PC-3 (cell line): Measurements from ENCODE around the gene PELI1. TPM values are rescaled to one million over a fixed set of nuclear protein-coding genes. Genes with fewer than 3 reads are reported as not detected.

Source experiments
- ATAC-seq: fragments of 200-7000 bp; cut with Tn5 transposase; 2 replicates; pipeline ENCODE4 v1.9.1; 2020; ENCODE audit warnings: mild to moderate bottlenecking, moderate library complexity
- BruUV-seq: library from RNA; stranded (reverse); fragments of 400-500 nt; replicated peaks from 2 replicates; lab custom pipeline; 2021; lab: Mats Ljungman, UMichigan
- CTCF ChIA-PET: fragments of 300-600 bp; sonication (Branson Sonifier 250); formaldehyde crosslinking; loops from one replicate; lab custom pipeline; 2022; ENCODE audit warnings: antibody characterized with exemption; lab: Charles Lee
- POLR2A ChIA-PET: fragments of 300-600 bp; sonication (Branson Sonifier 250); formaldehyde crosslinking; loops from one replicate; lab custom pipeline; 2022; ENCODE audit warnings: antibody characterized with exemption; ENCODE audit not compliant: unreplicated experiment; lab: Charles Lee
- DNase-seq: peaks from one replicate; pipeline ENCODE4 v3.0.0-alpha.2; 2015
- H2AFZ ChIP-seq: fragments of 300-600 bp; sonication (generic); 2 replicates; pipeline ENCODE4 v1.6.0; 2016; ENCODE audit warnings: antibody characterized with exemption, low read length
- H3F3A ChIP-seq: fragments of 300-600 bp; sonication (generic); one replicate; pipeline ENCODE4 v1.6.0; 2017; ENCODE audit warnings: antibody characterized with exemption, low read length, control low read depth, mild to moderate bottlenecking; ENCODE audit not compliant: unreplicated experiment
- H3K27ac ChIP-seq: fragments of 300-600 bp; sonication (generic); 2 replicates; pipeline ENCODE4 v1.5.1; 2016; ENCODE audit warnings: mild to moderate bottlenecking, low read length
- H3K27me3 ChIP-seq: fragments of 300-600 bp; sonication (generic); 2 replicates; pipeline ENCODE4 v1.6.1; 2016; ENCODE audit warnings: low read length, mixed read lengths
- H3K36me3 ChIP-seq: fragments of 300-600 bp; sonication (generic); 2 replicates; pipeline ENCODE4 v1.6.1; 2016; ENCODE audit warnings: low read depth, mixed run types, low read length, mixed read lengths
- H3K4me1 ChIP-seq: fragments of 300-600 bp; sonication (generic); 2 replicates; pipeline ENCODE4 v1.5.1; 2016; ENCODE audit warnings: low read length; ENCODE audit not compliant: insufficient read depth
- H3K4me2 ChIP-seq: fragments of 300-600 bp; sonication (generic); 2 replicates; pipeline ENCODE4 v1.6.0; 2016; ENCODE audit warnings: low read length
- H3K4me3 ChIP-seq: fragments of 300-600 bp; sonication (generic); 2 replicates; pipeline ENCODE4 v1.5.1; 2016; ENCODE audit warnings: mild to moderate bottlenecking, low read length, mixed read lengths
- H3K79me2 ChIP-seq: fragments of 300-600 bp; sonication (generic); 2 replicates; pipeline ENCODE4 v1.6.1; 2017; ENCODE audit warnings: low read length, mixed read lengths
- H3K9ac ChIP-seq: fragments of 300-600 bp; sonication (generic); 2 replicates; pipeline ENCODE4 v1.6.0; 2016; ENCODE audit warnings: mild to moderate bottlenecking, low read length
- H3K9me2 ChIP-seq: fragments of 300-600 bp; sonication (generic); replicated peaks from 2 replicates; pipeline ENCODE4 v1.6.1; 2016; ENCODE audit warnings: mixed run types, low read length, mixed read lengths
- H3K9me3 ChIP-seq: fragments of 300-600 bp; sonication (generic); 2 replicates; pipeline ENCODE4 v1.6.1; 2016; ENCODE audit warnings: low read length, mixed read lengths
- H4K20me1 ChIP-seq: fragments of 300-600 bp; sonication (generic); 2 replicates; pipeline ENCODE4 v1.6.1; 2016; ENCODE audit warnings: low read length, mixed read lengths
- EZH2 ChIP-seq: fragments of 300-600 bp; sonication (generic); IDR thresholded peaks from one replicate; pipeline ENCODE4 v1.6.1; 2017; ENCODE audit warnings: antibody characterized with exemption, mild to moderate bottlenecking, low read length; ENCODE audit not compliant: unreplicated experiment
- EZH2phosphoT487 ChIP-seq: fragments of 300-600 bp; sonication (generic); IDR thresholded peaks from 2 replicates; pipeline ENCODE4 v1.6.1; 2018; ENCODE audit warnings: mild to moderate bottlenecking, antibody characterized with exemption, low read length, borderline replicate concordance
- intact Hi-C: fragments of 100-400 bp; cut with micrococcal nuclease; formaldehyde crosslinking; loops from 2 replicates; pipeline ENCODE4 v1.9.0; 2023
- total RNA-seq: library from RNA; depleted of rRNA; stranded (reverse); fragments of >200 nt; gene quantifications from 2 replicates; pipeline ENCODE4 v1.2.3, GENCODE V29; 2014
- TF ChIP-seq, protein P1 (sequence below): fragments of 300-600 bp; sonication (generic); conservative IDR thresholded peaks from 2 replicates; pipeline ENCODE4 v1.5.1; 2017; ENCODE audit warnings: antibody characterized with exemption, low read depth, mild to moderate bottlenecking, low read length

Gene PELI1
- total RNA-seq, 1 experiment from 2014 or later = 5.6 TPM

DNA sequence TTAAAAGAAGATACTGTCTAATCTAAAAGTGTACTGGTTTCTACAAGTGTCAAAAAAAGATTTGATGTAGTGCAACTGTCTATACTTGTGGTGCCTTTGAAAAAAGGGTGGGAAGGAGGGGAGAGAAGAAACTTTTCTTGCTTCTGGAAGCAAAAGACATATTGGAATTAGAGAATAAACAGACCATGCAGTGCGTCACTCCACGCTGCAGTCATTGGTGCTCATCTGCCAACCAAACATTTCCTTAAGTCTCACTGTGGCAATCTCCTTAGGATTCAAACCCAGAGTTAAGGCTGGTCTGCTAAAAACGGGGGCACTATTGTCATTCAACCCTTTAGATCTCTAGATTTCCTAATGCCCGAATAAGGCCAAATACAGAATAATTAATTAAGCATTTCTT is 50.9 kb downstream of the PELI1 start:
- TF ChIP-seq EZH2phosphoT487 = no peak
- no peak for TF ChIP-seq EZH2
- TF ChIP-seq, protein P1, sequence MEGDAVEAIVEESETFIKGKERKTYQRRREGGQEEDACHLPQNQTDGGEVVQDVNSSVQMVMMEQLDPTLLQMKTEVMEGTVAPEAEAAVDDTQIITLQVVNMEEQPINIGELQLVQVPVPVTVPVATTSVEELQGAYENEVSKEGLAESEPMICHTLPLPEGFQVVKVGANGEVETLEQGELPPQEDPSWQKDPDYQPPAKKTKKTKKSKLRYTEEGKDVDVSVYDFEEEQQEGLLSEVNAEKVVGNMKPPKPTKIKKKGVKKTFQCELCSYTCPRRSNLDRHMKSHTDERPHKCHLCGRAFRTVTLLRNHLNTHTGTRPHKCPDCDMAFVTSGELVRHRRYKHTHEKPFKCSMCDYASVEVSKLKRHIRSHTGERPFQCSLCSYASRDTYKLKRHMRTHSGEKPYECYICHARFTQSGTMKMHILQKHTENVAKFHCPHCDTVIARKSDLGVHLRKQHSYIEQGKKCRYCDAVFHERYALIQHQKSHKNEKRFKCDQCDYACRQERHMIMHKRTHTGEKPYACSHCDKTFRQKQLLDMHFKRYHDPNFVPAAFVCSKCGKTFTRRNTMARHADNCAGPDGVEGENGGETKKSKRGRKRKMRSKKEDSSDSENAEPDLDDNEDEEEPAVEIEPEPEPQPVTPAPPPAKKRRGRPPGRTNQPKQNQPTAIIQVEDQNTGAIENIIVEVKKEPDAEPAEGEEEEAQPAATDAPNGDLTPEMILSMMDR = no peak
- Histone ChIP-seq H3K4me1 (no peaks in the 10 kb centered on the region), H4K20me1 (no peaks in the 10 kb centered on the region), H3K9me2 (no peaks in the 10 kb centered on the region), H3K27ac (no peak overlapping the region), H3K27me3 (no peaks in the 10 kb centered on the region), H3K9me3 (no peaks in the 10 kb centered on the region), H3K36me3 (peaks cover 9% of the 10 kb centered on the region), H3K79me2 (no peaks in the 10 kb centered on the region), H3F3A (no peaks in the 10 kb centered on the region), H2AFZ (no peak overlapping the region), H3K4me3 (no peak overlapping the region), H3K9ac (no peak overlapping the region), H3K4me2 (no peak overlapping the region)
- CTCF ChIA-PET = no interaction called here
- DNase-seq = no peak
- POLR2A ChIA-PET = no interaction called here
- BruUV-seq = no TSS peak
- intact Hi-C loops = no loop called here
- ATAC-seq = no peak

DNA sequence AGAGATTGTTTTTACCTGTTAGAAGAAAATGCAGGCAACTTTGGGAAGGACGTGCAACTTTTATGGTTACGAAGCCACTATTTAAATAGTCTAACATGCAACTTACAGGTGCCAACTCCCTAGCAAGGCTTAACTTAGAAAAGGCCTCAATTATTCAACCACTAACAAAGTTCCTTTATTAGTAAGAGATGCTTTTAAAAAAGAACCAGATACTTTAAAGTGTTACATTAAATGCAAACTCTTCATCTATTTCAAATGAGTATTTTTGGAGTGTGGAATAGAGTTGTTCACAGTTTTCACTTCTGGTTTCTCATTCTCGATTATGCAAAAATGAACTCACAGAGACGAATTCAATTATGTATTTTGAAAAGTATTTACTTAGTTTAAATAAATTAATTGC is 51.7 kb downstream of the PELI1 start:
- POLR2A ChIA-PET = no interaction called here
- Histone ChIP-seq H3K36me3 (peaks cover 9% of the 10 kb centered on the region), H3K4me2 (no peak overlapping the region), H3K9me3 (no peaks in the 10 kb centered on the region), H3K9ac (no peak overlapping the region), H3K4me3 (no peak overlapping the region), H3K79me2 (no peaks in the 10 kb centered on the region), H3F3A (no peaks in the 10 kb centered on the region), H3K27ac (no peak overlapping the region), H2AFZ (no peak overlapping the region), H4K20me1 (no peaks in the 10 kb centered on the region), H3K27me3 (no peaks in the 10 kb centered on the region), H3K4me1 (no peaks in the 10 kb centered on the region), H3K9me2 (no peaks in the 10 kb centered on the region)
- ATAC-seq (no peak), DNase-seq (no peak)
- CTCF ChIA-PET = no interaction called here
- intact Hi-C loops = no loop called here
- TF ChIP-seq EZH2phosphoT487 (no peak), EZH2 (no peak)
- TF ChIP-seq, protein P1 = no peak
- BruUV-seq = no TSS peak

DNA sequence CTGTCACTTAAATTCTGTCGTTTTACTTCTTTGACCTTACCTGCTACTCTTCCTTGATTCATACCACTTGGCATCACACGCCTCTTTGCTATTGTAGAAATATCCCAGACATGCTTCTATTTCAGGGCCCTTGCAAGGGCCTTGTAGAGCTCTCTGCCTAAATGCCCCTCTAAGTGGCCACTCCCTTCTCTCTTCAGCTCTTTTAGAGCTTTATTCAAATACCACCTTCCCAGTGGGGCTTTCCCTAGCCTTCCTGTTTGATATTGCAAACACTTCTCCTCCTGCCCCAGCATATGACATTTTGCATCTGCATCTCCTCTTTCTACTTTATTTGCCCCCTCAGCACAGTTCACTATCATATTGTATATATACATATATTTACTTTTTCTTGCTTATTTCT is 54.0 kb downstream of the PELI1 start:
- H2AFZ ChIP-seq = no peak overlapping the region
- intact Hi-C loops = no loop called here
- ChIA-PET POLR2A (no interaction called here), CTCF (no interaction called here)
- peaks cover 5% of the 10 kb centered on the region; the same call in 1 of the 2 replicates for H3K36me3 ChIP-seq
- H3K9ac ChIP-seq = no peak overlapping the region
- no peak overlapping the region for H3K4me3 ChIP-seq
- DNase-seq (no peak), ATAC-seq (no peak)
- TF ChIP-seq, protein P1 = no peak
- TF ChIP-seq EZH2phosphoT487 = no peak
- TF ChIP-seq EZH2 = no peak
- H3K79me2 ChIP-seq = no peaks in the 10 kb centered on the region
- H3K9me2 ChIP-seq = no peaks in the 10 kb centered on the region
- no peaks in the 10 kb centered on the region for H4K20me1 ChIP-seq
- no peaks in the 10 kb centered on the region for H3K27me3 ChIP-seq
- no peaks in the 10 kb centered on the region for H3K4me1 ChIP-seq
- H3K9me3 ChIP-seq = no peaks in the 10 kb centered on the region
- H3K27ac ChIP-seq = no peak overlapping the region
- H3F3A ChIP-seq = no peaks in the 10 kb centered on the region
- no peak overlapping the region for H3K4me2 ChIP-seq
- BruUV-seq = no TSS peak
